Mesenteric fat pad (tissue), 1 donor: ENCODE data around the gene SSR4. TPM values are rescaled to one million over a fixed set of nuclear protein-coding genes. Genes with fewer than 3 reads are reported as not detected.

Experiments used
- DNase-seq: peaks from one replicate; pipeline ENCODE4 v3.0.0-alpha.2; 2020; ENCODE audit warnings: low spot score
- total RNA-seq: library from RNA; stranded (reverse); fragmentation: NEBNext Ultra II Directional; extraction: Animal tissue kit (Norgen Biotek cat#: 25700); gene quantifications from one replicate; pipeline ENCODE4 v1.2.1, GENCODE V29; 2021
- donor health status: DM: yes; HTN: yes; CAD: no.

The SSR4 gene
- total RNA-seq, 1 donor from 2014 or later: 191 TPM

DNA sequence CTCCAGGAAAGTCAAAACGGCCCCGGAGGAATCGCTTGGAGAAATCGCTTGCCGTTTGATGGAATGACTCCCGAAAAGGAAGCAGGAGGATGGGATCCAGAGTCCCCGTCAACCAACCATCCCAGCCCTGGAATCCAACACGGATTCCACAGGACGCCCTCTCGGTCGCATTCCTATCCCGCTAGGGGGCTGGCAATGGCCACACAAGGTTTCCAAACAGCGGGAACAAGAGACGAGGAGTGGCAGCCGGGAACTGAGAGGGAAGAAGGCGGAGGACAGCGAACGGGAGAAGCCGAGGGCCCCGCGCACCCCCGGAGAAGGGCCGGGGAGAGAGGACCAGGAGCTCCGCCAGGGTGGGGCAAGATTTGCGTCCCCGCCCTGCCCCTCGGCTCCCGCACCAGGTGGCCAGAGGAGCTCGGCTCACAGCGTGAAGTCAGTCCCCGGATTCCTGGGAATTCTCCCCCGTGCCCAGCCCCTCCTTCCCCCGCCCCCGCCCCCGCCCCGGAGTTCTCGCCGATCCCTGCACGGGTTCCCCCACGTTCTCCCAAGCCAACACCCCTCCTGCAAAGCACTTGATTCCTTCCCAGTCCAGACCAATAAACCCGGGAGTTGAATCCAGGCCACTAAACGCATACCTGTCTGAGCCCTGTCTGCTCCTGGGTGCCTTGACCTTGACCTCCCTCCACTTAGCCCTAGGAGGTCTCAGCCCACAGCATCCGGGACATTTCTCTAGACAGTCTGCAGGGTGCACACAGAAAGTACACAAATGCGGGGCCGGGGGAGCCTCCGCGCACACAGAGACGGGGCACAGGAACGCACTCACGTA, 34.5 kb downstream of the SSR4 start:
- DNase-seq: no peak

DNA sequence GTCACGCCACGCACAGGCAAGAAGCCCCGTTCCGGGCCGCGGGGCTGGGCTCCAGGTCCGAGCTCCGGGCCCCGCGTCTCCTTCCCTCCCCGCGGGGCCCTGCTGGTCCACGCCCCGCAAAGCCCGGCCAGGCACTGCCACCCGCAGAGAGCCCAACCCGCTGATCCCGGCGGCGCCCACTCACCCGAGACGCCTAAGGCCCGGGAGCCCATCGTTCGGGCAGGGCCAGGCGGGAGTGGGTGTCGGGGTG, 35.0 kb downstream of the SSR4 start:
- DNase-seq: no peak

DNA sequence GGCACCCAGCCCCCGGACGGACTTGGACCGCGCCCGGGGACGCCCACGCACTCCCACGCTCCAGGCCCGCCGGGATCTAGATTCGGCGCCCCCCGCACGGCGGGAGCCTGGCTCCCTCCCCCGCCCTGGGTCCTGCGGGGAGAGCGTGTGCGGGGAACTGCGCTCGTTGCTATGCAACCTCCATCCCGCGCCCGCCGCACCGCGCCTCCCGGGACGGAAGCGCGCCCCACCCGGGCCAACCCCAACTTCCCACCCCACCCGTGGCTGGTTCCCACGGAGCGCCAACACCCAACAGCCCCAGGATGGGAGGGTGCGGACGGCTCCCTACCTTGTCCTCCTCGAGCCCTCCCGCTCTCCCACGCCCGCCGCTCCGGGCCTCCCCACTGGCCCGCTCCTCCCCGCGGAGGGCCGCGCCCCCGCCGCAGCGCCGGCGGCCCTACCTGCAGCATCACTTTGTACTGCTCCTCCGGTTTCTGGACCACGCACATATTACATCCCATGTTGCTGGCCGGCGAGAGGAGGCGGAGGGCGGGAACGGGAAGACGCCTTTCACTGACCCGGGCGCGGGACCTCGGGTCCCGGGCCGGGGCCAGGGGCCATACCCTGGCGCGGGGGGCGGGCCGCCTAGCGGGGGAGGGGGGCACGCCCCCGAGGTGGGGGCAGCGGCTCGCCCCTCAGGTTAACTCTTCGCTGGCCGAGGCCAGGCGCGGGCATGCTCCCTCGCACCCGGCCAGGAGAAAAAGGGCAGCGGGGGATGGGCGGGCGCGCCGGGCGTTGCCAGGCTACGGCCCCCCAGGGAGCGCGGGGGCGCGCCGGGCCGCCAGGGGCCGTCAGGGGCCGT, 35.6 kb downstream of the SSR4 start, which contains the start of gene PDZD4:
Gene PDZD4 (minus strand): TSS at position 746 of the 841 bp plus-strand sequence. CDS start 246 bp downstream, at position 500.
- no peak for DNase-seq

DNA sequence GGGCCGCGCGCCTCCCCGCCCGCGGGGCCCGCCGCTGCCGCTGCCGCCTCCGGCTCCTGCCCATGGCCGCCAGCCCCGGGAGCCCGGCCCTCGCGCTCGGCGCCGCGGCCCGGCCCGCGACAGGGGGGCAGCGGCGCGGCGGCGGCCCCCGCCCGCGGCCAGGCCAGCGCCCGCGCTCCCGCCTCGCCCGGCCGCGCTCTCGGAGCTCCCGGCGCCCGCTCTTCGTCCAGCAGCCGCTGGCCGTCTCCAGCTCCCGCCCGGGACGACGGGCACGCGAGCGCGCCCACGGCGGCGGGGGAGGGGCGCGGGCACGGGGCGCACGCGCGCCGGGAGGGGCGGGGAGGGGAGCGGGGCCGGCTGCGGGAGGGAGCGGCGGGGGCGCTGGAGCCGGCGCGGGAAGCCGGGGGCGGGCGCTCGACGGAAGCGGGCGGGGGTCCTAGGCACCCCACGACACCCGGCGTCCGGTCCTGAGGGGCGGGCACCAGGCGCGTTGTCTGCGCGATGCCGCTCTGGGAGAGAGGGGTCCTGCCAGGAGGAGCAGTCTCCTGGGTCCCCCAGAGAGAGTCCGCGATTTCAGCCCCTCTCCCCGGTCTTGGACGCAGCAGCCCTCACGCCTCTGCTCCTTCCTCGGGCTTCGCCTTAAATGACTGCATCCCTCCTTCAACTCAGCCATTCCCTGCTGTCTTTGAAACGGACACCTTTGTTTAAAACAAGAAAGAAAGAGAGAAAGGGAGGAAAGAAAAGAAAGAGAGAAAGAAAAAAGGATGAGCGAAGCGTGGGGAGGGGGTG, 36.4 kb downstream of the SSR4 start:
- no peak for DNase-seq

DNA sequence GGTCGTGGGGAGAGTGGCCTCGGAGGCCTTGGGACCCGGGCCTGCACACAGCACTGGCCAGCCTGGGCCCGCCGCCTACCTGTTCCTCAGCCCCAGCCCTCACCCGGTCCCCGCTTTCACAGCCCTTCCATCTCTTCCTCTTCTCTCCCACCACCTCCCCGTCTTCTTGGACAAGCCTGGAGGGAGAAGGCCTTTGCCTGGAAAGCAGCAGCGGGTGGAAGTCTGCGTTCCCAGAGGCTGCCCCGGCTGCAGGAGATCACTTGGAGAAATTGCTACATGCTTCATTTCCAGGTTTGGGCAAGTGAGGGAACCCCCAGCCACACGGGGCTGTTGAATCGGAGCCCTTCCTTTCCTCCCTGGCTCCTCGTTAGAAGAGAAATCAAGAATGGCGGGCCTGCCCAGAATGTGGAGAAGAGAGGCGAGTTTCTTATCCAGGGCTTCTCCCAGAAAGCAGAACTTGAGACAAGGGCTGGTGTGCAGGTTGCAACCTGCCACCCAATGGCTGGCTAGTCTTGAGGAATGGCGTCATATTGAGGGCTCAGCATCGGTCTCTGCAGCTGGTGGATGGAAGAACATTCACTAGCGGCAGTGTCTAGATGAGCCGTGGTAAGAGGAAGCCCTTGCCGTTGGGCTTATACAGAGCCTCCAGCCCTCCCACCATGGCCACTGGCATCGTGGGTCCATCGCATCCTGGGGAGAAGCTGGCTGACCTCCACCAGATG, 37.1 kb downstream of the SSR4 start:
- DNase-seq: no peak

DNA sequence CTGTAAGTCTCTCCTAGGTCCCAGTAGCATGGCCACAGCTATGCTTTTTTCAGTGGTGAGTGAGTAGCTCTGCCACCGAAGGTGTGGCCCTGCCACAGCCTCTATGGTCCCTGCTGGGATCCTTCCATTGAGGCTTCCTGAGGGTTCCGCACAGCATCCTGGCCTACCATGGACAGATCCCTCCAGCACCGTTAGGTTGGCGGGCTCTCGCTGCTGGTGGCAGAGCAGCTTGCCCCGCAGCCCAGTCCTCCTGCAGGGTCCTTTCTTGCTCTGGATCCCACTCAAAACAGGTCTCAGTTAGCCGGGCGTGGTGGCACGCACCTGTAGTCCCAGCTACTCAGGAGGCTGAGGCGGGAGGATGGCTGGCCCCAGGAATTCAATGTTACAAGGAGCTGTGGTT, 38.3 kb downstream of the SSR4 start:
- DNase-seq: no peak

DNA sequence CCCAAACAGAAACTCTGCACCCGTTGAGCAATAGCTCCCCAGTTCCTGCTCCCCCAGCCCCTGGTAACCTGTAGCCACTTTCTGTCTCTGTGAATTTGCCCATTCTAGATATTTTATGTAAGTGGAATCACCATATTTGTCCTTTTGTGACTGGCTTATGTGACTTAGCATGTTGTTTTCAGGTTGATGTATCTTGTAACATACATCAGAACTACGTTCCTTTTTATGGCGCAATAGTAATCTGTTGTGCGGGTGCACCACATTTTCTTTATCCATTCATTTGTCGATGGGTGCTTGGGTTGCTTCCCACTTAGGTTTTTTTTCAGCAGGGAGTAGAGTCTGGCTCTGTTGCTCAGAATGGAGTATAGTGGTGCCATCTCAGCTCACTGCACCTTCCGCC, 42.5 kb downstream of the SSR4 start:
- no peak for DNase-seq

DNA sequence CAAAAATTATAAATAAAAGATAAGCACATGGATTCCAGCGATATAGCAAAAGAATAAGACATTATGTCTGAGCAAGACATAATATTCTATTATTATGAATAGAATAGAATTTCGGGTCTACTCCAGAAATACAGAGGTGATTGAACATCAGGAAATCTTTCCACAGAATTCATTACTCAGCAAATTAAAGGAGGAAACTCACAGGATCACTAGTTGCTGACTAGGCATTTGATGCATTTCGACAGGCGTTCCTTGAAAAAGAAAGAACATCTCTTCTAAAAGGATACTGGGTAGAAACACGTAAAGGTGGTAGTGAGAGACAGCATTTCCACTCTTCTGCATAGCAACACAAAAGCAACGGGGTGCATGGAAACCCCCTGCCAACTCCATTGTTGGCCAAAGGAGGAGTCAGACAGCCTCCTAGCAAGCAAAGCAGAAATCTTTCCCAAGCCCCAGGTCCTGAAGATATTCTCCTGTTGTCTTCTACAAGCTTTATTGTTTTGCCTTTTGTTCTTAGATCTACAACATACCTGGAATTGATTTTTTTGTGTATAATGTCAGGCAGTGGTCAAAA, 50.1 kb downstream of the SSR4 start:
- DNase-seq: no peak

DNA sequence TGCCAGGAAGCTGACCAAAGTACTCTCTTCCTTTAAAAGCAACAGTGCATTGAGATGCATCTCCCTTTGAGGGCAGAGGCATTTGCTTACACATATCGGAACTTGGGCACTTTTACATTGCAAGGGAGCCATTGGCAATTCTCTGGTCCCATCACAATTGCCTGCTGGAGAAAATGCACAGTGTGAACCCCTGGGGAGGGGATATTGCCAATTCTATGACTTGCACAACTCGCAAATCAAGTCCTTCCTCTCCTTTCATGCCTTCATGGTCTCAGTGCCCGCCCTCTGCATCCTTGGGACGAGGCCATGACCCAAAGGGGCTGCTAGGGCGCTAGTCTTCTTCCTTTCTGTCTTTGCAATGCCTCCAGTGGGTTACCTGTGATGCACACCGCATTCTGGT, 50.7 kb downstream of the SSR4 start:
- no peak for DNase-seq

DNA sequence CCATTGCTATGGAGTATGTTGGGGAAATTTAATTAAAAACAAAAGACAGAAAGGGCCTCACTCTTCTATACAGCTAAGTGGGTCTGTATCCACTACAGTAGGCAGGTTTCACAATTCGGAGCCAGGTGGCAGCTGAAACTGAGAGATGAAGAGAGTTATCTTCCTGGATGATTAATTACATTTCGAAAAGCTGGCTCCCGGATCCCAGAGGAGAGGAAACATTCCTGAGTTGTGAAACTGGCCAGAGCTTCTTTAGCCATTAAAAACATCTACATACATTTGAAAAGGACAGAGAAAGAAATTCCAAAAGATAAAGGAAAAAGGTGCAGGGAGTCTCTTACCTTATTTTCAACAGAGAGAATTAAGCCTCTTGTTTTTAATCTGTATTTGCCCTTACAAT, 51.4 kb downstream of the SSR4 start:
- no peak for DNase-seq

Other genes with a start within 250 kb of the SSR4 start
- 16.3 TPM for gene CCNQ, start 195.5 kb upstream of the SSR4 start, total RNA-seq
- gene DUSP9, start 147.5 kb upstream of the SSR4 start, total RNA-seq: 0.39 TPM
- 1.4 TPM for gene PNCK, start 120.9 kb upstream of the SSR4 start, total RNA-seq
- 45.9 TPM for gene SLC6A8, start 106.7 kb upstream of the SSR4 start, total RNA-seq
- gene BCAP31, start 70.3 kb upstream of the SSR4 start, total RNA-seq: 513 TPM
- gene ABCD1, start 69.8 kb upstream of the SSR4 start, total RNA-seq: 32.3 TPM
- 10.2 TPM for gene PLXNB3, start 30.4 kb upstream of the SSR4 start, total RNA-seq
- 0.74 TPM for gene SRPK3, start 13.6 kb upstream of the SSR4 start, total RNA-seq
- gene IDH3G, start 293 bp upstream of the SSR4 start, total RNA-seq: 57.4 TPM
- gene PDZD4, start 35.9 kb downstream of the SSR4 start, total RNA-seq: 2.5 TPM
- 2.4 TPM for gene L1CAM, start 91.5 kb downstream of the SSR4 start, total RNA-seq
- gene AVPR2, start 110.0 kb downstream of the SSR4 start, total RNA-seq: 7.2 TPM
- 43.0 TPM for gene ARHGAP4, start 131.6 kb downstream of the SSR4 start, total RNA-seq
- gene NAA10, start 140.4 kb downstream of the SSR4 start, total RNA-seq: 118 TPM
- gene RENBP, start 150.0 kb downstream of the SSR4 start, total RNA-seq: 34.5 TPM
- gene HCFC1, start 177.2 kb downstream of the SSR4 start, total RNA-seq: 45.3 TPM
- 8.7 TPM for gene TMEM187, start 178.1 kb downstream of the SSR4 start, total RNA-seq
- gene IRAK1, start 225.2 kb downstream of the SSR4 start, total RNA-seq: 167 TPM